22Rv1 (cell line): ENCODE data around the gene ANP32B.
"Not testable (repeated sequence)": the region's sequence is repeated elsewhere in the genome, so short reads cannot be mapped to it uniquely, and the experiment has no call there.

Experiments
- H3K27ac ChIP-seq: fragments of 450-650 bp; 2 replicates; pipeline ENCODE4 v1.5.1; 2017
- CTCF ChIP-seq: fragments of 450-650 bp; IDR thresholded peaks from 2 replicates; pipeline ENCODE4 v1.5.1; 2017; ENCODE audit warnings: mild to moderate bottlenecking
- ZFX ChIP-seq: fragments of 450-650 bp; IDR thresholded peaks from 2 replicates; pipeline ENCODE4 v1.6.1; 2017; ENCODE audit warnings: antibody characterized with exemption, borderline replicate concordance

ANP32B gene

GRCh38 chr9:97990259-97990658 lies 7.1 kb downstream of the ANP32B start:
- H3K27ac ChIP-seq: no peak overlapping the region
- TF ChIP-seq CTCF (no peak), ZFX (no peak)

- H3K27ac ChIP-seq: no peak overlapping the region
- TF ChIP-seq ZFX (no peak), CTCF (no peak)
Measured at GRCh38 chr9:97991818-97992217, 8.7 kb downstream of the ANP32B start.

- TF ChIP-seq CTCF (no peak), ZFX (no peak)
- peak overlapping the region; percentile 1; the same call in 1 of the 2 replicates for H3K27ac ChIP-seq
Measured at GRCh38 chr9:97992219-97992618, 9.1 kb downstream of the ANP32B start.

- TF ChIP-seq CTCF: no peak
- TF ChIP-seq ZFX: no peak
- H3K27ac ChIP-seq: 0 out of 2 replicates have a peak overlapping the region, but pooled peaks have one; percentile 1
Measured at GRCh38 chr9:97993000-97993399, 9.9 kb downstream of the ANP32B start.

GRCh38 chr9:97994703-97995102 lies 11.6 kb downstream of the ANP32B start:
- H3K27ac ChIP-seq: no peak overlapping the region
- TF ChIP-seq CTCF (no peak), ZFX (no peak)

- H3K27ac ChIP-seq: not testable (repeated sequence)
Measured at GRCh38 chr9:97996676-97997075, 13.5 kb downstream of the ANP32B start.

- no peak overlapping the region for H3K27ac ChIP-seq
- TF ChIP-seq ZFX (no peak), CTCF (no peak)
Measured at GRCh38 chr9:97997330-97998276, 14.5 kb downstream of the ANP32B start.
